Measurements from ENCODE around the gene UGT1A8.
A peak's percentile ranks its signal among the peaks of the same experiment; 100 is the strongest.

Gene UGT1A8

GRCh38 chr2:233764761-233765160 lies 147.3 kb downstream of the UGT1A8 start:
- DNase-seq (ENCODE audit: low spot score), result no peak

- DNase-seq (ENCODE audit: low spot score), result peak; percentile 78
These were observed 149.0 kb downstream of the UGT1A8 start for GRCh38 chr2:233766416-233766815.

GRCh38 chr2:233768076-233768475 lies 150.6 kb downstream of the UGT1A8 start:
- DNase-seq (ENCODE audit: low spot score), result no peak

- no peak for DNase-seq (ENCODE audit: low spot score)
These were observed 151.8 kb downstream of the UGT1A8 start for GRCh38 chr2:233769260-233769659.

- no peak for DNase-seq (ENCODE audit: low spot score)
These were observed 154.7 kb downstream of the UGT1A8 start for GRCh38 chr2:233772153-233772552.

- no peak for DNase-seq (ENCODE audit: low spot score)
These were observed 155.2 kb downstream of the UGT1A8 start for GRCh38 chr2:233772583-233772982.

- no peak for DNase-seq (ENCODE audit: low spot score)
These were observed 156.4 kb downstream of the UGT1A8 start for GRCh38 chr2:233773854-233774253.

GRCh38 chr2:233775414-233775813 lies 158.0 kb downstream of the UGT1A8 start:
- no peak for DNase-seq (ENCODE audit: low spot score)

GRCh38 chr2:233778030-233778429 lies 160.6 kb downstream of the UGT1A8 start, which contains the start of gene MROH2A:
Gene MROH2A (plus strand): TSS chr2:233778330. CDS start chr2:233779359, 1,029 bp downstream.
- DNase-seq (ENCODE audit: low spot score), result no peak

GRCh38 chr2:233779722-233780121 lies 162.3 kb downstream of the UGT1A8 start:
- DNase-seq (ENCODE audit: low spot score), result no peak

GRCh38 chr2:233780771-233781170 lies 163.3 kb downstream of the UGT1A8 start:
- no peak for DNase-seq (ENCODE audit: low spot score)

GRCh38 chr2:233789554-233789953 lies 172.1 kb downstream of the UGT1A8 start:
- DNase-seq (ENCODE audit: low spot score), result no peak

GRCh38 chr2:233791151-233791882 lies 173.9 kb downstream of the UGT1A8 start:
- no peak for DNase-seq (ENCODE audit: low spot score)

- no peak for DNase-seq (ENCODE audit: low spot score)
These were observed 174.5 kb downstream of the UGT1A8 start for GRCh38 chr2:233791883-233792329.

GRCh38 chr2:233792720-233793119 lies 175.3 kb downstream of the UGT1A8 start:
- DNase-seq (ENCODE audit: low spot score), result no peak

GRCh38 chr2:233793465-233794127 lies 176.2 kb downstream of the UGT1A8 start:
- DNase-seq (ENCODE audit: low spot score), result no peak

- no peak for DNase-seq (ENCODE audit: low spot score)
These were observed 176.8 kb downstream of the UGT1A8 start for GRCh38 chr2:233794128-233794658.

- DNase-seq (ENCODE audit: low spot score), result no peak
These were observed 178.3 kb downstream of the UGT1A8 start for GRCh38 chr2:233795735-233796171.

GRCh38 chr2:233796254-233796653 lies 178.8 kb downstream of the UGT1A8 start:
- no peak for DNase-seq (ENCODE audit: low spot score)

- no peak for DNase-seq (ENCODE audit: low spot score)
These were observed 181.1 kb downstream of the UGT1A8 start for GRCh38 chr2:233798335-233799086.

- no peak for DNase-seq (ENCODE audit: low spot score)
These were observed 181.7 kb downstream of the UGT1A8 start for GRCh38 chr2:233799087-233799665.

GRCh38 chr2:233799716-233800115 lies 182.3 kb downstream of the UGT1A8 start:
- no peak for DNase-seq (ENCODE audit: low spot score)

All from SW480 (cell line).